Measurements from ENCODE around the gene KCND2.

DNA sequence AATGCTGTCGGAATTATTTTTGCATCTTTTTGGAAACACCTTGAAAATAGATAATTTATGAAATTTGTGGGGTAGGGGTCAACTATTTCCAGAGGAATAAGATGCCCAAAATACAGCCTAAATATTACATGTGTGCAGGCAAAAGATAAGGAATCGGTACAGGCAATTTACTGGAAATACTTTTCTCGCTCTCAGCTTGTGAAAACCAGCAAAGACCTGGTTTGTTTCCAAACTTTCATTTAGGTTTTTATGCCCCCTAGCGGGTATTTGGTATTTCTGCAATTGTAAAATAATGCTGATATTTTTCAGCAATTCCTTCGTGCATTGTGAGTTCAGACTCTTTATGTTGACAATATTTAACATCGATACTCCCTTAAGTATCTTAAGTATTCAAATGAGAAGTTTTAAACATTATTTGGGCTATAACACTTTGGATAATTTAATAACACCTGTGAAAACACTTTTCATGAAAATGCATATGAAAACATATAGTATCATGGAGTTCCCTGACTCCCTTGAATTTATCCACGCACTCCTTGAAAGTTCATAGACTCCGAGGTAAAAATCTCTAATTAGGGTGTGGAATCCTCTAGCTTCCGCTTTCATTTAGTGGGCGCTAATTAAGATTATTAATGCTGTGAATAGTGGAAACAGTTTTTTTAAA lies 452.5 kb downstream of the KCND2 start:
- TF ChIP-seq CTCF (IDR thresholded peaks at IDR 0.05) (peak; percentile 84), EZH2phosphoT487 (IDR thresholded peaks at IDR 0.05) (no peak)
